ENCODE data around the gene PLEKHH2.

The PLEKHH2 gene

DNA sequence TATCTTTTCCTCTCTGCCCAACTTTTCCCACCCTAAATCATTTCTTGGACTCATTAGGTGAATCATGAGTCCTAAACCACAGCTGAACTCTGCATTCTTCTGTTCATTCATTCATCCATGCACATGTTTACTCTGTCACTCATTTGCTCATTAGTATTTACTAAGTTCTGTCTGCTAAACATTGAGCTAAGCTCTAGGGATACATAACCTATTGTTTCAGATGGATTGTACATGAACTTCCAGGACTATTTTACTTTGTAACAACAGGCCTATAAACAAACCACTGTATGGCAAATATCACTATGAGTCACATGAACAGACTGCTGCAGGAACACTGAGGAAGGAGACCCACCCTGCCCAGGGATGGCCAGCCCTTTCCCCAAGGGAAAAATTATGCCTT, 122.1 kb downstream of the PLEKHH2 start:
- no peak for DNase-seq (ENCODE audit: low read depth in 1 of 2, low spot score in 1 of 2)
- Histone ChIP-seq H3K27me3 (ENCODE audit: insufficient read depth, poor library complexity, severe bottlenecking) (peaks cover 2% of the 10 kb centered on the region), H3K27ac (replicated peaks) (no peak overlapping the region), H3K4me3 (replicated peaks; ENCODE audit: insufficient read depth, low read length) (no peak overlapping the region)
- TF ChIP-seq POLR2AphosphoS5 (IDR thresholded peaks at IDR 0.05; ENCODE audit: low read depth) (no peak), SPI1 (IDR thresholded peaks at IDR 0.05; ENCODE audit: borderline replicate concordance, low read depth) (no peak), REST (IDR thresholded peaks at IDR 0.05; ENCODE audit: insufficient replicate concordance, low read depth) (no peak), GABPA (IDR thresholded peaks at IDR 0.05; ENCODE audit: low read depth) (no peak)
- TF ChIP-seq, protein P1, sequence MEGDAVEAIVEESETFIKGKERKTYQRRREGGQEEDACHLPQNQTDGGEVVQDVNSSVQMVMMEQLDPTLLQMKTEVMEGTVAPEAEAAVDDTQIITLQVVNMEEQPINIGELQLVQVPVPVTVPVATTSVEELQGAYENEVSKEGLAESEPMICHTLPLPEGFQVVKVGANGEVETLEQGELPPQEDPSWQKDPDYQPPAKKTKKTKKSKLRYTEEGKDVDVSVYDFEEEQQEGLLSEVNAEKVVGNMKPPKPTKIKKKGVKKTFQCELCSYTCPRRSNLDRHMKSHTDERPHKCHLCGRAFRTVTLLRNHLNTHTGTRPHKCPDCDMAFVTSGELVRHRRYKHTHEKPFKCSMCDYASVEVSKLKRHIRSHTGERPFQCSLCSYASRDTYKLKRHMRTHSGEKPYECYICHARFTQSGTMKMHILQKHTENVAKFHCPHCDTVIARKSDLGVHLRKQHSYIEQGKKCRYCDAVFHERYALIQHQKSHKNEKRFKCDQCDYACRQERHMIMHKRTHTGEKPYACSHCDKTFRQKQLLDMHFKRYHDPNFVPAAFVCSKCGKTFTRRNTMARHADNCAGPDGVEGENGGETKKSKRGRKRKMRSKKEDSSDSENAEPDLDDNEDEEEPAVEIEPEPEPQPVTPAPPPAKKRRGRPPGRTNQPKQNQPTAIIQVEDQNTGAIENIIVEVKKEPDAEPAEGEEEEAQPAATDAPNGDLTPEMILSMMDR (IDR thresholded peaks at IDR 0.05; ENCODE audit: insufficient read depth, low read length), result no peak

GRCh38 chr2:43762286-43762685, 125.2 kb downstream of the PLEKHH2 start:
- no peak overlapping the region for H3K4me3 ChIP-seq (replicated peaks; ENCODE audit: insufficient read depth, low read length)
- H3K27me3 ChIP-seq (ENCODE audit: insufficient read depth, poor library complexity, severe bottlenecking), result peaks cover 4% of the 10 kb centered on the region
- no peak overlapping the region for H3K27ac ChIP-seq (replicated peaks)
- DNase-seq (ENCODE audit: low read depth in 1 of 2, low spot score in 1 of 2), result no peak
- TF ChIP-seq REST (IDR thresholded peaks at IDR 0.05; ENCODE audit: insufficient replicate concordance, low read depth) (no peak), POLR2AphosphoS5 (IDR thresholded peaks at IDR 0.05; ENCODE audit: low read depth) (no peak), SPI1 (IDR thresholded peaks at IDR 0.05; ENCODE audit: borderline replicate concordance, low read depth) (no peak), GABPA (IDR thresholded peaks at IDR 0.05; ENCODE audit: low read depth) (no peak)
- TF ChIP-seq, protein P1 (IDR thresholded peaks at IDR 0.05; ENCODE audit: insufficient read depth, low read length), result no peak

DNA sequence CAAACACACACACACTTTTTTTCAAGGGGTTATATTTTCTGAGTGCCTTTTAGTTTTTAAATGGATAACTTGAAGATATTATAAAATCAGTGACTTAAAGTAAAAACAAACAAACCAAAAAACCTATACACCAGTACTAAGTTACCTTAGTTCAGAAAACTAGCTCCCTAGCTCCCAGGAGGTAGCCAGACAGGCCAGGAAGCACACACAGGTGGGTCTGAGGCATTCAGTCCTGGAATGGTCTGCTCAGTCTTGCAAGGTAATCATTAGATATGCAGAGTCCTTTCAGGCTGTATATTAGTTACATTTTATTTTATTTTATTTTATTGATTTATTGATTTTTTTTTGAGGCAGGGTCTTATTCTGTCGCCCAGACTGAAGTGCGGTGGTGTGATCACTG, 126.0 kb downstream of the PLEKHH2 start:
- Histone ChIP-seq H3K4me3 (replicated peaks; ENCODE audit: insufficient read depth, low read length) (no peak overlapping the region), H3K27ac (replicated peaks) (no peak overlapping the region), H3K27me3 (ENCODE audit: insufficient read depth, poor library complexity, severe bottlenecking) (peaks cover 6% of the 10 kb centered on the region)
- TF ChIP-seq POLR2AphosphoS5 (IDR thresholded peaks at IDR 0.05; ENCODE audit: low read depth) (no peak), SPI1 (IDR thresholded peaks at IDR 0.05; ENCODE audit: borderline replicate concordance, low read depth) (no peak), REST (IDR thresholded peaks at IDR 0.05; ENCODE audit: insufficient replicate concordance, low read depth) (no peak), GABPA (IDR thresholded peaks at IDR 0.05; ENCODE audit: low read depth) (no peak)
- TF ChIP-seq, protein P1 (IDR thresholded peaks at IDR 0.05; ENCODE audit: insufficient read depth, low read length), result no peak
- DNase-seq (ENCODE audit: low read depth in 1 of 2, low spot score in 1 of 2), result no peak

Data from HL-60 (cell line).